ENCODE results near the gene NRL.

NRL gene

DNA sequence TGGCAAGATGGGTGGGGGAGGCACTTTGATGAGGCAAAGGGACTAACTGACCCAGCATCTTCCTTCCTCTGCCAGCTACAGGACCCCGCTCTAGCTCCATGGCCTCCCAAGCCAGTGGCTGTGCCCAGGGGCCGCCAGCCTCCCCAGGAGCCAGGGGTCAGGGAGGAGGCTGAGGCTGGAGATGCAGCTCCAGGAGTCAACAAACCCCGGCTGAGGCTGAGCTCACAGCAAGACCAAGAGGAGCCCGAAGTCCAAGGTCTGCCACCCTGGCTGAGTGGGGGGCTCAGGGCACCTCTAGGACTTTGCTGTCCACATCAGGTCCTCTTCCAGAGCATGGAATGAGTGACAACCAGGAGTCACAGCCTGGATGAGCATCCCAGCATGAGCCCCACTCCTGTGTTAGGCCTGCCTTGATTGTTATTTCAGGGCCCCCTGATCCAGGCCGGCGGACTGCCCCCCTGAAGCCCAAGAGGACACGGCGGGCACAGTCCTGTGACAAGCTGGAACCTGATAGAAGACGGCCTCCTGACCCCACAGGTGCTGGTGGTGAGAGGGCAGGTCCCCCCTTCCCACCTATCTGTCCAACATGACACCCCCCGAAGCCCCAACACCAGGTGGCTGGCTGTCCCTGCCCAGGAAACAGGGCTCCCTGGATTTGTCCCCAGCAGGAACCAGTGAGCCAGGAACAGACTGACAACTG, 45.9 kb downstream of the NRL start:
- no peak for DNase-seq (ENCODE audit: low read depth in 4 of 4, low spot score in 1 of 4)

DNA sequence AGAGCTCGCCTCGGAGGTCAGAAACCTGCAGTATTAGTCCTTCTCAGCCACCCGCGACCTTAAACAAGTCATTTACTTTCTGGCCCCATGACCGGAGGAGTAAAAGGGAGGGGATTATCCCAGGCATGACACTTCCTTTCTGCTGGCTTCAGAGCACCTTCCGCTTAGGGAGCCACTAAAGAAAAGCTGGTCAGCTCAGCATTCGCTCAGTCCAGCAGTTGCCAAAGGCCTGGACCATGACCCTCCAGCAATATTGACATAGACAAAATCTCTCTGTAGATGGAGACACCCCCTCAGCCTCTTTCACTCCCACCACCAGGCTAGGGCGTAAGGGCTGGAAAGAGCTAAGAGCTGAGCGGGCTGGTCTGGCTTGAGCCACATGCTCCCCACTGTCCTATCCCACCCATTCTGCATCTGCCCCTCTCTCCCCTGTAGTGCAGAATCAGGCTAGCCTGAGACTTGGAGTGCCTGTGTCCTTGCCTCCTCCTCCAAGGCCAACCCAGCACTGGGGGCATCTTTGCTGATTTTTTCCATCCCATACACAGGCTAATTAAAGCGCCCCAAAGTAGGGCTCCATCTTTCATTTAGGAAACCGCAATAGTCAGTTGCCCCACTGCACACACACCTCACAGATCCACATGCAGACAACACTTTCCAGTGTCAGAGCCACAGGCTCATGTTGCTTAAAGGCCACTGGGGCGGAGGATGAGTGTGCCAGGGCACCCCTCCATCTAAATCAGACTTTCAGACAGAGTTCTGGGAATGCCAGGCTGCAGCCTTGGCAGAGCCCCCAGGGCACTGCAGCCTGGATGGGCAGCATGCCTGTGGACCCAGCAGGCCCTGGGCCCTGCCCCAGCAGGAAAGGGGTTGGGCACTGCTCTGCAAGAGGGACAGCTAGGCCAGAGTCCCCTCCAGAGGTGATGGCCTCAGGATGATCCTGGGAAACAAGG, 47.3 kb downstream of the NRL start:
- DNase-seq (ENCODE audit: low read depth in 4 of 4, low spot score in 1 of 4): no peak

DNA sequence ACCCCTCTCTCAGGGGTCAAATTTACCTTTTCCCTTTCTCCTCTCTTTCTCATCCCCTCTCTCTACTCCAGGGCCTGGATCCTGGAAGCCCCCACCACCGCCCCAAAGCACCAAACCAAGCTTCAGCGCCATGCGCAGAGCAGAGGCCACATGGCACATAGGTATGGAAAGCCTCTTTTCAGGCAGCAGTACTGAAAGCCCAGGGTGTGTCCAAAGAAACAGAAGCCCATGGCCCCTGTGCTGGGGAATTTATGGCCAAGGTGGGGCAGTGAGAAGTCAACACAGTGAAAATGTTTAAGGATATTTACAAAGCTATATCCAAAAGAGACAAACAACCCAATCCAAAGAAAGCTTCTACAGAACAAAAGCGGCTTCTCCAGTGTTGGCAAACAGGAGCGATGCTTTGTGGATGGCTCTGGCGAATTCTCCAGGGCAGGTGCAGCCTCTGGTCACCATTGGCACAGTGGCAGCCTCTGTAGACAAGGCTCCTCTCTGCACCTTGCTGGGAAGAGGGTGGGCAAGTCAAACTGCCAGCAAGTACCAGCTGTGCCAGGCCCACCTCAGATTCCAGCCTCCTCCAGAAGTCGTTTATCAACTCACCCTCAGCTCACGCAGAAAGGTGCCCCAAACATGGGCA, 48.1 kb downstream of the NRL start:
- DNase-seq (ENCODE audit: low read depth in 4 of 4, low spot score in 1 of 4): no peak

DNA sequence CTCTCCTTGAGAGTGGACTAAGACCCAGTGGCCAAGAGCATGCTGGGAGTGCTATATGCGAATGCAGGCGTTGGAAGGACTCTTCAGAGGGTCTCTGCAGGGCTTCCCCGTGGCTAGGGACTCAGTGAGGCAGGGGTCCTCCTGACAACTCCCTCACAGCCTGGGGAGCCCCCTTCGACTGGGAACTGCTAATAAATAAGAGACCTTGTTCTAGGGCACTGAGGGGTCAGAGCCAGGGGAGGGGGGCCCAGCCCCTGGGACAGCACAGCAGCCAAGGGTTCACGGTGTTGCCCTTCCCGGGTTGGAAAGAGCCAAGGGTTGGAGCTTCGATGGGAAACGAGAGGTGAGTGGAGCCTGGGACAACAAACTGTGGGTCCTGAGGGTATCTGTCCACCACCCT, 49.3 kb downstream of the NRL start:
- no peak for DNase-seq (ENCODE audit: low read depth in 4 of 4, low spot score in 1 of 4)

DNA sequence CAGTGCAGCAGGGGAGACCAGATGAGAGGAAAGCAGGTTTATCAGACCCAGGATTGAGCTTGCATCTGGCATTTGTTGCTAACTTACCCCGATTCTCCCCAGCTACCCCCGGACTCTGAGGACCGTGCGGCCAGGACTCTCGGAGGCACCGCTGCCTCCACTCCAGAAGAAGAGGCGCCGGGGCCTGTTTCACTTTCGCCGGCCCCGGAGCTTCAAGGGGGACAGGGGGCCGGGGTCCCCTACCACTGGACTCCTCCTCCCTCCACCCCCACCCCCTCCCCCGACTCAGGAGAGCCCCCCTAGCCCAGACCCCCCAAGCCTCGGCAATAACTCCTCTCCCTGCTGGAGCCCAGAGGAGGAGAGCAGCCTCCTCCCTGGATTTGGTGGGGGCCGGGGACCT, 49.9 kb downstream of the NRL start:
- no peak for DNase-seq (ENCODE audit: low read depth in 4 of 4, low spot score in 1 of 4)

DNA sequence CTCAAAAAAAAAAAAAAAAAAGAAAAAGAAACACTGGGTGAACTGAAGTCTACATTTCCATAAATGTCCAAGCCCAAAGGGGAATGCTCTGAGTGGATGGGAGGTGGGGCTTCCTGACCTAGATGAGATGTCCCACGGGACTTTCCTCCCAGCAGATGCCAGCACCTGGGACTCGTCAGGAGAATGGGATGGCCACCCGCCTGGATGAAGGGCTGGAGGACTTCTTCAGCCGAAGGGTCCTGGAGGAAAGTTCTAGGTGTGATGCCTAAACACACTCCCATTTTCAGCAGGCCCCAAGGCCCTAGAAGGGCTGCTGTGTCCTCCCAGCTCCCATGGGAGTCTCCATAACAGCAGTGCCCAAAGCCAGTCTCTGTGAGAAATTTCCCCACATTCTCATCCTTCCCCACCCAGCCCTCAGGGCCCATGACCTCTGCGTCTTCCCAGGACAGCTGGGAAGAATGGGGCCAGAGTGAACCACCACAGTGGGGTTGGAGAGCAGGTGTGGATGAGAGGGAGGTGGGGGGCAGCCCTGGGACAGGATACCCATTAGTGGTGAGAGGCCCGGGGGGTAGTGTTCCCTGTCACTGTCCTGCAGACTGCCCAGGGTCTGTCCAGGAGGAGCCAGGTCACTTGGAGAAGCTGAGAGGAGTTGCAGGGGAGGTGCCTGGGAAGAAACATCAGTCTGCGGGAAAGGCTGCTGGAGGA, 50.5 kb downstream of the NRL start:
- no peak for DNase-seq (ENCODE audit: low read depth in 4 of 4, low spot score in 1 of 4)

DNA sequence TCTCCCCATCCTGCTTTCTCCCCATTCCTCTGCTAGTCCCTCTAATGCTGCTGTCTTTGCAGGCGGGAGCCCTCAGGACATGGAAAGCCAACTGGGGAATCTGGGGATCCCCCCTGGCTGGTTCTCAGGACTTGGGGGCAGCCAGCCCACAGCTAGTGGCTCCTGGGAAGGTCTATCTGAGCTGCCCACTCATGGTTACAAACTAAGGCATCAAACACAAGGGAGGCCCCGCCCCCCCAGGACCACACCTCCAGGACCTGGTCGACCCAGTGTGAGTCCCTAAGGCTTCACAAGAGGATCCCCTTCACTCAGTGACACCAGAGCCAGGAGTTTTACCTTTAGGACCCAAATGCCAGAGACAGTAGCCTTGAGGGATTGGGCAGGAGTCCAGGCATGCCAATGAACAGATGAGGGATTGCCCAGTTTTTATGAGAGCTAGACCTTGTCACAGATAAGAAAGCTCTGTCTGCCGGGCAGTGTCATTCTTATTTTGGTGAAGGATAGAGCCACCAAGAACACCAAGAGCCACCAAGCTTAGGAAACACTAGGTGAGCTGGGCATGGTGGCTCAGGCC, 51.4 kb downstream of the NRL start:
- DNase-seq (ENCODE audit: low read depth in 4 of 4, low spot score in 1 of 4): no peak

DNA sequence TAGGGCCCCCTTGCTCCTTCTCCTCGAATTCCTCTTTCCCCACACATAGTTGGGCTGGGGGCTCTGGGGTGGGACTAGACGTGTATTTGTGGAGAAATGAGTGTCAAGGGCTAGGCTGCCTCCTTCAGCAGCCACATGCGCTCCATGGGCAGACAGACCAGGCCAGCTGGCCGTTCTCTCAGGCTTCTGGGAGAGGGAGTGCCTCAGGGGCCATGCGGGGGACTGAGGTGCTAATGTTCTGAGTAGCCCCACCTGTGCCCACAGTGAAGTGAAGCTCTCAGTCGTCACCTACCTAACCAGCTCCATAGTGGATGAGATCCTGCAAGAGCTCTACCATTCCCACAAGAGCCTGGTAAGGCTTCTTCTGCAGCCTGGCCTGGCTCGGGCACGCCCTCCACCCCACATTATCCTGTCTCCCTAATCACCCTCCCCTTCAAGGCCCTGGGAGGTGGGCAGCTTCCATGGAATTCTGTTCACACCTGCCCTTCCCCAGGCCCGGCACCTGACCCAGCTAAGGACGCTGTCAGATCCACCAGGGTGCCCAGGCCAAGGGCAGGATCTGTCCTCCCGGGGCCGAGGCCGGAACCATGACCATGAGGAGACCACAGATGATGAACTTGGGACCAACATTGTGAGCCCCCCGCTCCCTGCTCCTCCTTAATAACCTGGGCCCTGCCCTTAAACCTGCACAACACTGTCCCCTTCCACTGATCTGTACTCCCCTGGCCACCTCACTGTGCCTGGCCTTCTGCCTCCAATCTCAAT, 52.4 kb downstream of the NRL start:
- DNase-seq (ENCODE audit: low read depth in 4 of 4, low spot score in 1 of 4): no peak

DNA sequence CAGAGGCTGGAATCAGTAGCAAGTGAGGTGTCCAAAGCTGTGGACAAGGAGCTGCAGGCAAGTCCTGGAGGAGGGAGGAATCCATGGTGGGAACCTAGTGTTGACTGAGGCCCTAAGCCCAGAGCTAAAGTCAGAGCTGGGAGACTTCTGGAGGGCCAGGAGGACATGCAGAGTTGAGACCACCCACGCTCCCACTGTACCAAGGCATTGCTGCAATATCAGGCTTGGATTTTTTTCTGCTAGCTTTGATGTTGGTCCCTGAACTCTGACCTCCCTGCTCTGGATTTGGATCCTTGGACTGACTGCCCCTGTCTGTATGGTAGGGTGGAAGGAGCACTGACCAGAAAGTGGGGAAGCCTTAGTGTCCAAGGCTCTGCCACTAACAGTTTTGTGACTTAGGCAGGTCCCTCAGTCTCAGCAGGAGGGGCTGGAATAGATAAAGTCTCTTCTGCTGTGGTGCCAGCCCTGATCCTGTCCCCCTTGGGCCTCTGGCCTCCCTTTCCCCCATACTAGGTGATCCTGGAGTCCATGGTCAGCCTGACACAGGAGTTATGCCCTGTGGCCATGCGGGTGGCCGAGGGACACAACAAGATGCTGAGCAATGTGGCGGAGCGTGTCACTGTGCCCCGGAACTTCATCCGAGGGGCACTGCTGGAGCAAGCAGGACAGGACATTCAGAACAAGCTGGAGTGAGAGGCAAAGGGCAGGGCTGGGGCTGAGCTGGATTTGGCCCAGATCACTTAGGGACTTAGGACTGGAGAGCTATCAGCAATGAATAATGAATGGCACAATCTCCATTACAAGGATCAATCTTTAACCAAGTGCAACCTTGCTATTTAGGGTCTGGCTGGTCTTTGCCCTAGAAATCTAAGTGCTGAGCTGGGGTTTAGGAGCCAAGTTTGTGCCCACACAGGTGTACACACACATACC, 53.5 kb downstream of the NRL start:
- DNase-seq (ENCODE audit: low read depth in 4 of 4, low spot score in 1 of 4): no peak

DNA sequence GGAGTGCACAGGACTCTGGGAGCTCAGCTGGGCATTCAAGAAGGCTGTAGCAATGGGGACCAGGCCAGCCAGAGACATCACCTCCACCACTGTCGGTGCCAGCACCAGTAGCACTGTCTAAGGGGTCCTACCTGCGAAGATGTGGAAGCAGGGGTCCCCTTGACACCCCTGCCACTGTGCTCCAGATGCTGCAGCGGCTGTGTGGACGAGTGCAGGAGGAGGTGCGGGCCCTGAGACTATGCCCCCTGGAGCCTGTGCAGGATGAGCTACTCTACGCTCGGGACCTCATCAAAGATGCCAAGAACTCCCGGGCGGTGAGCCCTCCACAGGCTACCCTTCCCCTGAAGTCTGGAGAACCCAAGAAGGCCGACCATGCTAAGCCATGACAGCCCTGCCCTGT, 54.3 kb downstream of the NRL start:
- no peak for DNase-seq (ENCODE audit: low read depth in 4 of 4, low spot score in 1 of 4)

DNA sequence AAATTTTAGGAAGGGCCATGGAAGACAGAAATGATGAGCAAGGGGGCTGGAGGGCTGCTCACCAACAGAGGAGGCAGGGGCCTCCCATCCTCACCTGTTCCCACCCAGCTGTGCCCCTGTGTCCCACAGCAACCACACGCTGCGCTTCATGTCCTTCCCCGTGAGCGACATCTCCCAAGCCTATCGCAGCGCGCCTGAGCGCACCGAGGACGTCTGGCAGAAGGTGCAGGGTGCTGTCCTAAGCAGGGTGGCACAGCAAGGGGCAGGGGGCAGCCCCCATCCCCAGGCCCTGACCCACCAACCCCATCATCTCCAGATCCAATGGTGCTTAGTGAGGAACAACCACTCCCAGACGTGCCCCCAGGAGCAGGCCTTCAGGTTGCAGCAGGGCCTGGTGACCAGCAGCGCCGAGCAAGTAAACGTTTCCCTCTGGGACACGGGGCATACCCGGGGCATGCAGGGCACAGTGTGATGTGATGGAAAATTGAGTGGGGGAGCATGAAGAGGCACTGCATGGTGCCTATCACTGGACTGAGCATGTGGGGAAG, 54.8 kb downstream of the NRL start:
- no peak for DNase-seq (ENCODE audit: low read depth in 4 of 4, low spot score in 1 of 4)

DNA sequence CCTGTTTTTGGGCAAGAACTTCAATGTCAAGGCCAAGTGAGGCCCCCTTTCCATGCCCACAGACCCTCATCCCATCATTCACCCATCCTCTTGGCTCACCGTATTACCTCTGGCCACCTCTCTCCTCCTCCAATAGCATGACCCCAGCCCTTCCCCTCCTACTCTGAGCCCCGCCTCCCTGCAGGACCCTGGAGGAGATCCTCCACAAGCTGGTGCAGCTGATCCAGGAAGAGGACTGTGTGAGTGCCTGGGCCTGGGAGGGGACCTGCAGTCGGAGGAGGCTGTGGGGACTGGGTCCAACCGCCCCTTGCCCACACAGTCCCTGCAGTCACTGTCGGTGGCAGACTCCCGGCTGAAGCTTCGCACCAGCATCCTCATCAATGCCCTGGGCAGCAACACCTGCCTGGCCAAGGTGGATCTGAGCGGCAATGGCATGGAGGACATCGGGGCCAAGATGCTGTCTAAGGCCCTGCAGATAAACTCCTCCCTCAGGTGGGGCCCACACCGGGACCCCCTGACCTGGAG, 55.7 kb downstream of the NRL start:
- DNase-seq (ENCODE audit: low read depth in 4 of 4, low spot score in 1 of 4): no peak

DNA sequence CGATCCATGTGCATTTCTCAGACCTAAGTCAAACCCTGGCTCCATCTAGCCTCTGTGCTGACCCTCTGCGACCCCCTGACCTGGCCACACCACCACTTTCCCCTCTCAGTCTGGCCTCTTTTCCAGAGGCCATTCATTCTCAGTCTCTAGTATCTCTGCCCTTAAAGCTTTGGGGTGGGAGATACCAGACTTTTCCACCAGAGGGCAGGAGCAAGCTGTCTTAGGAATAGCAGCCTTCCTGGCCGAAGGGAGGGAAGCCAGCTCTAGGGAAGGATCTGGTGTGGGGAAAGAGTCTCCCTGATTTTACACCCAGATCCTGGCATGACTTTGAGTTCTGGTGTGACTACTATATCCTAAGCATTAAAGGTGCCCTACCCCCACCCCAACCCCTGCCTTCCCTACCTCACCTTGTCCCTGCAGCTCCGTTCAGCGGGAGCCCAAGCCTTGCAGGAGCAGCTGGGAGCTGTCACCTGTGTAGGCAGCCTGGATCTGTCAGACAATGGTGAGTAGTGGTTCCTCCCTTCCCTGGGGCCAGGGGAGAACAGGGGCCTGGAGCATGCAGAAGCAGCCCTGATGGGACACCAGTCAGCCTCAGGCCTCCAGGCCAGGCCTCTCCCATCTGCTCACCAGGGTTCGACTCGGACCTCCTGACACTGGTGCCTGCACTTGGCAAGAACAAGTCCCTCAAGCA, 56.3 kb downstream of the NRL start:
- DNase-seq (ENCODE audit: low read depth in 4 of 4, low spot score in 1 of 4): no peak

DNA sequence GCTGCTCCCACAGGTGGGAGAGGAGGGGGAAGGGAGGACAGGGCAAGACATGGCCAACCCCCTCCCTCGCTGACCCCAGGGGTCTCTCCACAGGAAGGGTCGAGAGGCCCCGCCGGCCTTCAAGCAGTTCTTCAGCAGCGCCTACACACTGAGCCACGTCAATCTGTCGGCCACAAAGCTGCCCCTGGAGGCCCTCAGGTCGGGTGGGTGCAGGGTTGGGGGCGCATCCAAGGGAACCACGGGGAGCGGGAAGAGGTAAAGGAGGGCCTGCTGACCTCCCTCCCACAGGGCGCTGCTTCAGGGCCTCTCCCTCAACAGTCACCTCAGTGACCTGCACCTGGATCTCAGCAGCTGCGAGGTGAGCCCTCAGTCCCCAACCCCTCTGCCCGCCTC, 56.9 kb downstream of the NRL start:
- DNase-seq (ENCODE audit: low read depth in 4 of 4, low spot score in 1 of 4): no peak

DNA sequence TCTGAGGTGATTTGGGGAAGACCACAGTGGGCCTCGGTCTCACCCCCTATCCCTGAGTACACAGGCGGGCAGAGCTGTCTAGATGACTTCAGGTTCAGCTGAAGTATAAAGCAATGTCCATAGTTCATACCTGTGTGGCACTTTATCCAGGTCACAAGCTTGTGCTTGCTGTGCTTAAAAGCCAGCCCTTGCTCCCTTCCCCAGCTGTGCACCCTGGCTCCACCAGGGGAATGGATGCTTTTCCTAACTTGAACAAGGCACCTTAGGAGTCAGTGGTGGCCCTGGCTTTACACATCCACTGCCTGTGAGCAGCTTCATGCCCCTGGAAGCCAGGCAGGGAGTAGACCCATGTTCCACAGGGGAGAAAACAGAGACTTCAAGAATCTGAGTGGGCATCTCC, 57.5 kb downstream of the NRL start:
- DNase-seq (ENCODE audit: low read depth in 4 of 4, low spot score in 1 of 4): no peak

DNA sequence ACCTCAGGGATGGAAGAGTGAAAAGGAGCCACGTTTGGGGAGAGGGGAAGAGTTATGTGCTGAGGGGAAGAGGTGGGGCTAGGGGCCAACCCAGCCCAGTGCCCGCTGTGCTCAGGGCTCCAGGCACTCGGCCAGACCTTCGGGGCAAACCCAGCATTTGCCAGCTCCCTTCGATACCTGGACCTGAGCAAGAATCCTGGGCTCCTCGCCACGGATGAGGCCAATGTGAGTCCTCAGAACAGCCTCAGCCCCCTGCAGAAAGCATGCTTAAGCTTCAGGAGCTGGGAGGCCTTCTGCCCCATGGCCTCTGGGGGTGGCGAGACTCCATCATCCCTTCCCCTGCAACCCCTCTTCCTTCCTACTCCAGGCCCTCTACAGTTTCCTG, 58.0 kb downstream of the NRL start:
- no peak for DNase-seq (ENCODE audit: low read depth in 4 of 4, low spot score in 1 of 4)

DNA sequence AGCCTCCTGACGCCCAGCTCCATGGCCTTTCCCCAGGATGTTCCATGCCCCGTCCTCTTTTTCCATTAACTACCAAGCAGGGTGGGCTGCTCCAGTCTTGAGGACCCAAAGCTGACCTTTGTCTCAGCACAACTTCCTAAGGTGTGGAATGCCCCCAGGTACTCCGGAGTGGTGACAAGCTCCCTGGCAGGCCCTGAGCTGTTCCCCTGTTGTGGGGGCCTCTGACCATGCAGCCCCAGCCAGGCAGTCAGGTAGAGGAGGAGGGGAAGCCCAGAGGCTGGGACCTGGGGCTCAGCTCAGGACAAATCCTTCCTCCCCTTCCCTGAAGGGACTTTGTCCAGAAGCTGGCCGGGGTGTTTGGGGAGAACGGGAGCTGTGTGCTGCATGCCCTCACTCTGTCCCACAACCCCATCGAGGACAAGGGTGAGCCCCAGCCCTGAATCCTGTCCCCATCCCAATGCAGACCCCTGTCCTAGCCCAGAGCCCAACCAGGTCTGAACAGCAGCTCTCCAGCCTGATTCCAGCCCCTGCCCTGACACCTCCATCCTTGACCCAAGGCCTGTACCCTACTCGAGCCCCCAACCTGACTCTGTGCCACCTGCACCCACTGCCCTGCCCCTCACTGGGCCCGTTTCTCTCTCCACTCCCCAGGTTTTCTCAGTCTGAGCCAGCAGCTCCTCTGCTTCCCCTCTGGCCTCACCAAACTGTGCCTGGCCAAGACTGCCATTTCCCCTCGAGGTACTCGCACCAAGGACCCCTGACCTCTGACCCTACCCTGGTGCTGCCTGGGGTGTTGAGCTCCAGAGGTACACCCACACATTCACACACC, 58.6 kb downstream of the NRL start:
- DNase-seq (ENCODE audit: low read depth in 4 of 4, low spot score in 1 of 4): no peak
